GM18519 (cell line): ENCODE data around the gene PFKL.
"Not testable (repeated sequence)": the region's sequence is repeated elsewhere in the genome, so short reads cannot be mapped to it uniquely, and the experiment has no call there.

Source experiments
- ATAC-seq: cut with Tn5 transposase; IDR thresholded peaks from one replicate; pipeline ENCODE4 v1.9.1; 2021; ENCODE audit warnings: mild to moderate bottlenecking, moderate library complexity; ENCODE audit not compliant: unreplicated experiment, low FRiP score

PFKL gene

DNA sequence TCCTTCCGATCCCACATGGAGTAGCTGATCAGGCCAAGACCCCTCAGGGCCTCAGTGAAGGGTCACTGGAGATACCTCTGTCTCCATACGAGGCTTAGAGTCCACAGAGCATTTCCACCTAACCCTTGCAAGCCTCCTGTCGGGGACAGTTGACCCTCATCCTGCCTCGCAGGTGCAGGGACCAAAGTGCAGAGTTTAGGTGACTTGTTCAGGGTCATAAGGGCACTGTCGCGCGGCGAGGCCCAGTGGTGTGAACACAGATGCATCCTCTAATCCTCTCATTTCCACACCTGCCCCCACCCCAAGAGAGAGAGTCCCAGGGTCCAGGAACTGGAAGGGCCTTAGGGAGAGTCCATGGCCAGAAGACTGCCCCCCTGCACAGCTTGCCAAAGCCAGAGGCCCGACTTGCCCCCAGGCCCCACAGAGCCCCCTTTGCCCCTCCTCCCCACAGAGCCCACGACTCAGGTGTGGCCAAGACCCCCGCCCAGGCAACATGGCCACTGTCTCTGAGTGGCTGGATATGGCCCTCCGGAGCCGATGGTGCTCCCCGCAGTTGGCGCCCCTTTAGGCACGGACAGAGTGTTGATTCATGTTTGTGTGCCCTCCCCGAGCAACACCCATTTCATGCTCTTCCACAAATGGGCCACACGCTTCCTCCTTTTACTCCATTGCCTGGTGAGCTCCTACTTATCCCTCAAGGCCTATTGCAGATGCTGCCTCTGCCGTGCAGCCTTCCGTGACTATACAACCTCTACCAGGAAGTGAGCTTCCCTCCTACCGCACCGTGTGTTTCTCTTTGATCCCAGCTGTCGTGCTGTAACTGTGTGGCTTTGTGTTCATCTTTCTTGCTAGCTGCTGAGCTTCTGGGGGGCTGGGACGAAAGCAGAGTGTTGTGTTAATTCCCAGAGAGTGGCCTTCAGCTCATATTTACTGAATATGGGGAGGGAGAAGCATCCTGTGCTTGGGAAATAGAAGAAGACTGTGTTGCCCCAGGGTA, 55.2 kb downstream of the PFKL start:
- ATAC-seq = no peak

DNA sequence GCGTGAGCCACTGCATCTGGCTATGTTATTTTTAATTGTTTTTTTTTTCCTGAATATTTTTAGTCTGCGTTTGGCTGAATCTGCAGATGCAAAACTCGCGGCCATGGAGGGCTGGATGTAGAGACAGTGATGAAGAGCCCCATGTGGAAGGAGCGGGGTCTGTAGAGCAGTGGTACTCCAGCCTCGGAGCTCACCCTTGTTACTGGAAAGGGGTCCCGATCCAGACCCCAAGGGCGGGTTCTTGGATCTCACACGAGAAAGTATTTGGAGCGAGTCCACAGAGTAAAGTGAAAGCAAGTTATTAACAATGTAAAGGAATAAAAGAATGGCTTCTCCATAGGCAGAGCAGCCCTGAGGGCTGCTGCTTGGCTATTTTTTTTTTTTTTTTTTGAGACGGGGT, 56.3 kb downstream of the PFKL start:
- no peak for ATAC-seq

DNA sequence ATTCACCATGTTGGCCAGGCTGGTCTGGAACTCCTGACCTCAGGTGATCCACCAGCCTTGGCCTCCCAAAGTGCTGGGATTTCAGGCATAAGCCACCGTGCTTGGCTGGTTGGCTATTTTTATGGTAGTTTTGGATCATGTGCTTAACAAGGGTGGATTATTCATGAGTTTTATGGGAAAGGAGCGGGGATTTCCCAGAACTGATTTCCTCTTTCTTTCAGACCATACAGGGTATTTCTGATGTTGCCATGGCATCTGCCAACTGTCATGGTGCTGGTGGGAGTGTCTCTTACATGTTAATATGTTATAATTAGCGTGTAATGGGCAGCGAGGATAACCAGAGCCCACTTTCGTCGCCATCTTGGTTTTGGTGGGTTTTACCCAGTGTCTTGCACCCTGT, 56.8 kb downstream of the PFKL start:
- no peak for ATAC-seq

DNA sequence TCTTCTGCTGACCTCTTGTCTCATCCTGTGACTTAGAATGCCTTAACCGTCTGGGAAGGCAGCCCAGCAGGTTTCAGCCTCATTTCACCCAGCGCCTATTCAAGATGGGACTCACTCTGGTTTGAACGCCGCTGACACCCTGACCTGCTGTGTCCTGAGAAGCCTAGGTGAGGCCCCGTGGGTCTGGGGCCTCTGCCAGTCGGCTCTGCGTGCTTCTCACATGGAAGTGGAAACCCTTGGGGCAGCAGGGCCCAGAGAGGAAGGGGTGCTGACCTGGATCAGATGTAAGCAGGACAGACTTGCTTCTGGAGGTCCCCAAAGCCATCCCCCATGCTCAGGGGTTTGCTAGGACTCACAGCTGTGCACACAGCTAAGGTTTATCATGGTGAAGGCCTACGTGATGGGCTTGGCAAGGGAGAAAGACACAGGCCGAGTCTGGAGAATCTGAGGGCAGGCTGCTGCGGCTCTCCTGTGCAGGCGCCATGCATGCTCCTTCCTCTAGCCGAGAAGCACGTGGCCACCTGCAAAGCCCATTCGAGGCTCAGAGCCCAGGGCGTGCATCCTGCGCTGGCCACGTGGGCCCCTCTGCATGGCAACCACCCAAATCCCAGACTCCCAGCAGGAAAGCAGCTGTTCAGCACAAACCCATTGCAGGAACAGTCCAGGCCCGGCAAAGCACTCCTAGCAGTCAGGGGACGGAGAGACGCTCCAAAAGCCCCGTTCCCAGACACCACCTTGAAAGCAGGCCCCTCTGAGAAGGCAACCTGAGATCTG, 57.4 kb downstream of the PFKL start:
- no peak for ATAC-seq

DNA sequence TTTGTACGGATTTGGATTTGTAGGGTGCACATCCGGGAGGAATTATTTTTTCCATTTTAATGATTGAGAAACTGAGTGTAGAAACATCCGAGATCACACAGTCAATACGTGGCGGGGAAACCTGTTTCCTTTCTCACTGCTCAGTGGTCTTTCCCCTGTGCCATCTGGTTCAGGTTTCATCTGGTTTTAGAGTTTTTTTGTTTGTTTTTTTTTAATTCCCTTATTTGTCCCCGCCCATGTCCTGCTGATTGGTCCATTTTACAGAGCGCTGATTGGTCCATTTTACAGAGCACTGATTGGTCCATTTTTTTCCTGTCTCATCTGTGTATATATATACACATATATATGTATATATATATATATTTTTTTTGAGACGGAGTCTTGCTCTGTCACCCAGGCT, 59.5 kb downstream of the PFKL start:
- ATAC-seq = no peak

DNA sequence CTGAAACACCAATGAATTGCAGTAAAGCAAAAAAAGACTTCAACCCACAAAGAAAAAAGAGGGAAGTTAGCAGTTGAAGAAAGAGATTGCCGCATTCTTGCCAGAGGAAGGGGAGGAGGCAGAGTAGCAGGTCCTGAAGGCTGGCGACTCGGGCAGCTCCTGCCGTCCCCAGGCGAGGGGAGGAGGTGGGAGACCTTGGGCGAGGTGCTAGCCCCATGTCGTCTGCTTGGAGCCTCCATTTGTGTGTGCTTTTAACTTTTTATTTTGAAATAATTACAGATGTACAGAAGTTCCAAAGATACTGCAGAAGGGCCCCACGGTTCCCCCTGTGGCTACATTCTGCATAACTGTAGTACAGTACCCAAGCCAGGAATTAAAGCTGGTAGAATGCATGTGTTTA, 60.3 kb downstream of the PFKL start:
- no peak for ATAC-seq

DNA sequence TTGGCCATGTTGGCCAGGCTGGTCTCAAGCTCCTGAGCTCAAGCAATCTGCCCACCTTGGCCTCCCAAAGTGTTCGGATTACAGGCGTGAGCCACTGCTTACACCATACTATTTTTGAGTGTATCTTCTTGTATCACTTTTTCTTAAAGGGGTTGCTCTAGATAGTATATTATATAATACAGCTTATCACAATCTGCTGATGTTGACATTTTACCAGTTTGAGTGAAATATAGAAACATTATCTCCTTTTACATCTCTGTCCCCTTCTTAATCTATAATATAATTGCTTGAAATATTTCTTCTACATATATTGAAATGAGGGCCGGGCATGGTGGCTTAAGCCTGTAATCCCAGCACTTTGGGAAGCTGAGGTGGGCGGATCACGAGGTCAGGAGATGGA, 62.0 kb downstream of the PFKL start:
- not testable (repeated sequence) for ATAC-seq

DNA sequence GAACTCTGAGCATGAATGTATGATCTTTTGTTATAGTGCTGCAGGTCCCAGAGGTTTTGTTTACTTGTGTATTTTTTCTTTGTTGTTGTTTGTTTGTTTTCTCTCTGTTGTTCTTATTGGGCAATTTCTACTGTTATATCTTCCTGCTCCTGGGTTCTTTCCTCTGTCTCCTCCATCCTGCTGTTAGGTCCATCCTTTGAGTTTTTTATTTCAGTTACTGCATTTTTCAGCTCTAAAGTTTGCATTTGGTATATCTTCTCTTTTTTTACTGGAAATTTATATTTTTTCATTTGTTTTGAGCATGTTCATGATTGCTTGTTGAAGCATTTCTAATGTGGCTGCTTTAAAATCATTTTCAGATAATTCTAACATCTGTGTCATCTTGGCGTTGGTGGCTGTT, 63.4 kb downstream of the PFKL start:
- ATAC-seq = no peak

DNA sequence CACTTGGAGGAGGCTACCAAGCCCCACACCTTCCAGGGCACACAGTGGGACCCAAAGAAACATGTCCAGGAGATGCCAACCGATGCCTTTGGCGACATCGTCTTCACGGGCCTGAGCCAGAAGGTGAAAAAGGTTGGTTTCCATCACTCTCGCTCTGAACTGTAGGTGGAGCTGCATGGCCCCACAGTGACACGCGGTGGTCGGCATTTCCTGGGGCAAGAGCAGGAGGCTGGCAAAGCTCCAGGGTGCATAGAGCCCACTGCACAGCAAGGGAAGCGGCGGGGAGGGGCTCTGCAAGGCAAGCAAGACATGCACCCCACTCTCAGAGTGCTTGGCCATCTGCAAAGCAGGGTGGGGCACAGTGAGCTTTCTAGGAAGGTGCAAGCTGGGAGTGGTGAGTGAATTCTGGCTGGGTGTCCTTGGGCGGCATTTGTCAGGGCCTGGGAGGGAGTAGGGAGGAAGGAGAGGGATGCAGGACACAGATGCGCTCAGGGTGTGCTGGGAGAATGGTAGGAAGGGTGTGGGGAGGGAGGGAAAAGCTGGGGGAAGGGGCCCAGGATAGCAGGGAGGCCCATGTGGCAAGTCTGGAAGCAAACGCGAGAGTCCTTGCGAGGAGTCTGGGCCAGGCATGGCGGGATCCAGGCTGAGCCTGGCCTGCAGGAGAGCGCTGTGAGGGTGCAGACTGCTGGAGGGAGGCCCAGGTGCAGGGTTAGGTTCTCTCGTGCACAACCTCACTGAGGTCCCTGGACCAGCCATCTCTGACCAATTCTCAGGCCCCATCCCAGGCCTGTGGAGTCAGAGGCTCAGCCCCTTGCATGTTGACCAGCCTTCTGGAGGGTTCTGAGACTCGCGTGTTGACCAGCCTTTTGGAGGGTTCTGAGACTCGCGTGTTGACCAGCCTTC, 64.5 kb downstream of the PFKL start:
- no peak for ATAC-seq

DNA sequence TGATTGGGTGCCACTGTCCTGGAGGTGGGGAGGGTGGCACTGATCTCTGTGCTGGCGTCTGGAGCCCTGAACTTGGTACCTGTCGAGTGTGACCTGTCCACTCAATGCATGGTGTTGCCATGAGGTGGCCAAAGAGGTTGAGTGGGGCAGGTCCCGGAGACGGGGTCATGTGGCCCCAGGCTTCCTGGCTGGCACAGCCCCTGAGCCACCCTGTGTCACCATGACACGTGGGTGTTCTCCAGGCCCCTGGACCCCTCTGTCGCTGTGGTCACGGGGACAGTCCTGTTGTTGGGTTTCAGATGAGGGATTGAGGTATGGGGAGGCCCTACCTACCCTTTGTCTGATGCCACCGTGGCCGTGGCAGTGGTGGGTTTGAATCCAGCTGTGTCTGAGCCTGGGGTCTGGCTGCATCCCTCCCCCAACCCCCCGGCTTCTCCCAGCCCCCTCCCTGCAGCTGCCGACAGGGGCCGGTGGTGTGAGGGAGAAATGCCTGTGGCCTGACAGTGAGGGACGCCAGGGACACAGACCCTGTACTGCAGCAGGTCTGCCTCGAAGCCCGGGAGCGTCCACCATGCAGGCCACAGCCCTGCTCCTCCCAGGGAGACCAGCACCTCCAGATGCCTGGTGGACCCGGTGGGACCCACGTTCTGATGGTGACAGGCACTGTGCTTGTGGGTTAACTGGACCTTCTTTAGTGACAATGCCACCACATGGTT, 65.6 kb downstream of the PFKL start:
- no peak for ATAC-seq

DNA sequence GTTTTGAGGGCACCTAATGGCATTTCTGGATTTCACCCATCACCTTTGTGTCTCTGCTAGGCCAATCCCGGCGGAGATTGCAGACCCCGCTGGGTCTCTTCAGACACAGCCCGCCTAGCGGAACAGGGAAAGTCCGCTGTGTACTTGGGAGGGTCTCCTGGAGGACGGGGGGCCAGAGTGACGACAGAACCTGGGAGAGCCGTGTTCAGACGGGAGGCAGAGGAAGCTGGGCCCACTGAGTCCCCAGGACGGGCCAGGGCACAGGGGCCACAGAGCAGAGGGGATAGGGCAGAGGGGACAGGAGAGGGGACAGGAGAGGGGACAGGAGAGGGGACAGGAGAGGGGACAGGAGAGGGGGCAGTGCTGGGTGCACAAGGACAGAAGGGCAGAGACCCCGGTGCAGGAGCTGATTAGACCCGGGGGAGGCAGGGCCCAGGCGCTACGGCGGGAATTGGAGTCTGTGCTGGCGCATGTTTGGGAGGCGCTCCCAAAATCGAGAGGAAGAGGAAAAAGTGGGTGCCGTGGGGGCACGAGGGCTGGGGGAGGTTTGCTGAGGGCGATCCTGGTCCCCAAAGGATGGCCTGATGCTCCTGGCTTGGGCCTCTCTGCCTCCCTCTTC, 66.2 kb downstream of the PFKL start:
- ATAC-seq = no peak

DNA sequence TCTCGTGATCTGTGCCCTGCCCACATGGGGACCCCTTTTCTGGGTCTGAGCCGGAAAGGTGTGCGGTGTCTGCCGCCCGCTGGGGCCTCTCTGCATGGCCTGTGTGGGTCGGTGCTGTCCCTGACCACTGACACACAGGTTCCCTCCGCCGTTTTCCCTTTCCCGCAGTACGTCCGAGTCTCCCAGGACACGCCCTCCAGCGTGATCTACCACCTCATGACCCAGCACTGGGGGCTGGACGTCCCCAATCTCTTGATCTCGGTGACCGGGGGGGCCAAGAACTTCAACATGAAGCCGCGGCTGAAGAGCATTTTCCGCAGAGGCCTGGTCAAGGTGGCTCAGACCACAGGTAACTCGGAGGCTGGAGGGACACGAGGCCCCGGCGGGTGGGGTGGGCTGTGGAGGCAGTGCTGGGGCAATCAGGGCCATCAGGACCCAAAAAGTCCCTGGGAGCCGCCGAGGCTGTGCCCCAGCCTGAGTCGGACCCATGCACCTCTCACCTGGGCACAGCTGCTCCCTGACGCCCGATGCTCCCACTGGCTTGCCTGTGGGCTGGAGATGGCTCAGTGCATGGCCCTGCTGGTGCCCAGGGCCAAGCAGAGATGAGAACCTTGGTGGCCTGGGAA, 66.8 kb downstream of the PFKL start:
- no peak for ATAC-seq

DNA sequence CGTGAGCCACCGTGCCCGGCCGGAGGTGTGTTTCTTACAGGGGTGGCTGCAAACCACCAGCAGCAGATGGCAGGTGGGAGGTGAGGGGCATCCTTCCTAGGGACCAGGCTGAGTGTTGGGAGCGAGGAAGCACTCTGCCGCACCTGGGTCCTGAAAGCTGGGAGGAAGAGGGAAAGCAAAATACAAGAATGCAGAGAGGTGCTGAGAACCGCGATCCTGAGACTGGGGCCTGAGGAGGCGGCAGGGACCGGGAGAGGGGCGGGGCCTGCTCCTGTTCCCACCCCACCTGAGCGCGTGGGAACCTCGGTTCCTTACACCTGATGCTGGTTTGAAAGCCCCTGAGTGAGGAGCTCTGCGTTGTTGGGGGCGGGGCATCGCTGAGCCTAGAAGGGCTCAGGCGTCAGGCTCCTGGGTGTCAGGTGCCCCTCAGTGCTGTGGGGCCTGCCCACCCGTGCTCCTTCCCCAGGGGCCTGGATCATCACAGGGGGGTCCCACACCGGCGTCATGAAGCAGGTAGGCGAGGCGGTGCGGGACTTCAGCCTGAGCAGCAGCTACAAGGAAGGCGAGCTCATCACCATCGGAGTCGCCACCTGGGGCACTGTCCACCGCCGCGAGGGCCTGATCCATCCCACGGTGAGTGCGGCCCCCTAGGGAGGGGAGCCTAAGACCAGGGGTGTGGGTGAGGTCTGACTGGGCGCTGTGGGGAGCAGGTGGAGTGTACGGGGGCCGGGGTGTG, 69.0 kb downstream of the PFKL start:
- no peak for ATAC-seq

DNA sequence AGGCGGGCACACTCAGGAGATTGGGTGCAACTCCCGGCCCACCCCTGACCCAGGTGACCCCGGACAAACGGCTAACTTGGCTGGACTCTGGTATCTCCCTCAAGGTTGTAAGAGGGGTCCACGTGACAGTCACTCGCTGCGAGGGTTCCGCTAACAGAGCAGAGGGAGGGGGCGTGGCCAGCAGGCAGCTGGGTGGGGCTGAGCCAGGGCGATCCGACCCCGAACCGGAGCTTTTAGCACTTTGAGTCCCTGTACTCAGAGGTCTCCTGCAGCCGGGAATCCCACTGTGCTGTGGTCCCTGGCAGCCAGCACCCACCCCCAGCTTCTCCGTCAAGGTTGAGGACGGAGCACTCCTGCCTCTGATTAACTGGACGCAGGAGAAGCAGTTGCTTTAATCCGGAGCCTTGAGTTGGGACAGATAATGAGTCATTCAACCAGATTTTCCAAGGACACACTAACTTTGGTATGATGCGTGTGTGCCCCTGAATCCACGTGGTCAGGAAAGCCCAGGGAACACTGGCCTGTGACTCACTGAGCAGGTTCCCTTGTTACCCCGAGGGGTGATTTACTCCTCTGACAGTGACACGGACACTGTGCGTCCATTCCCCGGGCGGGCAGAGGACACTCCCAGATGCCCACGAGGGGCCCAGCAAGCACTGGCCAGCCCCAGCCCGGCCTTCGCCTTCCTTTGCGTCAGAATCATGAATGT, 70.3 kb downstream of the PFKL start:
- no peak for ATAC-seq

DNA sequence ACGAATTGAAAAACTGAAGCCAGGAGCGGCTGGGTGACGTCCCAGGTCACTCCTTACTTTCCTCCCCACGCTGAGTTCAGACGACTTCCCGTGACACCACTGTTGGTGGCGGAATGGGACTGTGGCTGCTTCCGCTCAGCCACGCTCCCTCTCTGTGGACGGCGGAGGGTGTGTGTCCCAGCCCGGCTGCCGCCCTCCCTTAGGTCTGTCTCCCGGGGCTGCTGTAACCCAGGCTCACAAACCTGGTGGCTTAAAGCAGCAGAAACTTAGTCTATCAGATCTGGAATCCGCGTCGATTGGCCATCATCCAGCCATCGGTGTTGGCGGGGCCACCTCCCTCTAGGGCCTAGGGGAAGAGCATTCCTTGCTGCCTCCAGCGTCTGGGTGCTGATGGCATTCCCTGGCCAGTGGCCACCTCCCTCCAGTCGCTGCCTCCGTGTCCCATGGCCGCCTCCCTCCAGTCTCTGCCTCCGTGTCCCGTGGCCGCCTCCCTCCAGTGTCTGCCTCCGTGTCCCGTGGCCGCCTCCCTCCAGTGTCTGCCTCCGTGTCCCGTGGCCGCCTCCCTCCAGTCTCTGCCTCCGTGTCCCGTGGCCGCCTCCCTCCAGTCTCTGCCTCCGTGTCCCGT, 71.0 kb downstream of the PFKL start:
- no peak for ATAC-seq

DNA sequence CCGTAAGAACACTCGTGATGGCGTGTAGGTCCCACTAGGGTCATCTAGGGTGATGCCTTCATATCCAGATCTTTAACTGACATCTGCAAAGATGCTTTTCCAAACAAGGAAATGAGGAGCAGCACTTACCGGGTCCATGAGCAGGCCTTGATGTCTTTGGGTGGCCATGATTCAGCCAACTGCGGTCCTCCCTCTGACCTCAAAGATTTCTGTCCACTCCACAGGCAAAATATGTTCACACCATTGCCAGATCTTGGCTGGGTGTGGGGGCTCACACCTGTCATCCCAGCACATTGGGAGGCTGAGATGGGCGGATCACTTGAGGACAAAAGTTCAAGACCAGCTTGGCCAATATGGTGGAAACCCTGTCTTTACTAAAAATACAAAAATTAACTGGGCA, 71.7 kb downstream of the PFKL start:
- ATAC-seq = no peak

DNA sequence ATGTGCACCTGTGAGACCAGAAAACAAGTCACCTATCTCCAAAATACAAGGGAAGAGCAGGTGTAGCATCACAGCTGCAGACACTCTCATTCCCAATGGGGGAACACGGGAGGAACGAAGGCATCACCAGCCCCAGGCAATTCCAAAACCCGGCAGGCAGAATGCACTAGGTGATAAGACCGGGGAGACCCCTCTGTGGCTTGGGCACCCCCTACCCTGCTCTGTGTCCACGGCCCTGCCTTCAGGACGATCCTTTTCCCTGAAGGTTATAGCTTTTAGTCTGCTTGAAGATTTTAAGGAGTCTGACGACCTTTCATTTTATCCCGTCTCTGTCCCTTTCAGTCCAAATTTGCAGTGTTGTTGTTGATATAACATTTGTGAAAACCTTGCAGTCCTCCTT, 72.8 kb downstream of the PFKL start:
- no peak for ATAC-seq
